Brain microvascular endothelial cell (primary cell): Measurements from ENCODE around the gene BIRC2.
A peak's percentile ranks its signal among the peaks of the same experiment; 100 is the strongest.

Experiments used
- DNase-seq: peaks from one replicate; pipeline ENCODE4 v3.0.0-alpha.2; 2020
- H3K27ac ChIP-seq: fragments of 250-450 bp; sonication (Bioruptor Pico); 2 replicates; pipeline ENCODE4 v1.5.1; 2020; ENCODE audit warnings: mild to moderate bottlenecking, moderate library complexity
- H3K27me3 ChIP-seq: fragments of 250-450 bp; sonication (Bioruptor Pico); replicated peaks from 2 replicates; pipeline ENCODE4 v1.5.1; 2020; ENCODE audit warnings: mild to moderate bottlenecking
- H3K36me3 ChIP-seq: fragments of 250-450 bp; sonication (Bioruptor Pico); replicated peaks from 2 replicates; pipeline ENCODE4 v1.5.1; 2020; ENCODE audit warnings: mild to moderate bottlenecking
- H3K4me3 ChIP-seq: 2 replicates; pipeline ENCODE4 v1.5.1; 2011; ENCODE audit warnings: low read depth, mild to moderate bottlenecking, control low read depth, low read length, moderate library complexity
- in situ Hi-C: cut with HindIII; loops from 2 replicates; pipeline ENCODE4 v1.10.0; 2017; ENCODE audit warnings: low sequenced_read_pairs, low pct_ligation_motif_present
- TF ChIP-seq, protein P1 (sequence below): IDR thresholded peaks from 2 replicates; pipeline ENCODE4 v1.5.1; 2011; ENCODE audit warnings: low read depth, mild to moderate bottlenecking, moderate library complexity, low read length, control low read depth, inconsistent platforms; ENCODE audit errors: missing control alignments

Gene BIRC2

GRCh38 chr11:102320188-102320587 is 26.8 kb upstream of the BIRC2 start:
- Histone ChIP-seq H3K4me3 (no peak overlapping the region), H3K27ac (no peak overlapping the region)
- DNase-seq, result no peak

DNA sequence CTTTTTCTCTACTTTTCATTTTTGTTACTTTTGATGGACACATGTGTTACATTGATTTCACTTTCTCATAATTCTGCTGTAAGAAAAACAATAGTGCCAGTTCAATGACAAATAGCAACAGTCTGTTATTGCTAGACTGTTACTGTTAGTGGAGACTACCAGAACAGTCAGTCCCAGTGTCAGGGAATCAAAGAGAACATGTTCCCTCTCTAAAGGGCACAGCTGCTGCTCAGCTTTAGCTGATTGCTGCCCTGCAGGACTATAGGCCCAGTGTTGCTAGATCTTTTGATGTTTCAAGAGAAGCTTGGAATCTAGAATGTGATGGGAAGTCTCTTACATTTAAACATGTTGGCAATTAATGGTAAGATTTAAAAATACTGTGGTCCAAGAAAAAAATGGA is 26.3 kb upstream of the BIRC2 start:
- in situ Hi-C loops, result no loop called here
- Histone ChIP-seq H3K4me3 (no peak overlapping the region), H3K27me3 (no peaks in the 10 kb centered on the region), H3K27ac (no peak overlapping the region), H3K36me3 (no peaks in the 10 kb centered on the region)
- DNase-seq, result no peak
- TF ChIP-seq, protein P1, sequence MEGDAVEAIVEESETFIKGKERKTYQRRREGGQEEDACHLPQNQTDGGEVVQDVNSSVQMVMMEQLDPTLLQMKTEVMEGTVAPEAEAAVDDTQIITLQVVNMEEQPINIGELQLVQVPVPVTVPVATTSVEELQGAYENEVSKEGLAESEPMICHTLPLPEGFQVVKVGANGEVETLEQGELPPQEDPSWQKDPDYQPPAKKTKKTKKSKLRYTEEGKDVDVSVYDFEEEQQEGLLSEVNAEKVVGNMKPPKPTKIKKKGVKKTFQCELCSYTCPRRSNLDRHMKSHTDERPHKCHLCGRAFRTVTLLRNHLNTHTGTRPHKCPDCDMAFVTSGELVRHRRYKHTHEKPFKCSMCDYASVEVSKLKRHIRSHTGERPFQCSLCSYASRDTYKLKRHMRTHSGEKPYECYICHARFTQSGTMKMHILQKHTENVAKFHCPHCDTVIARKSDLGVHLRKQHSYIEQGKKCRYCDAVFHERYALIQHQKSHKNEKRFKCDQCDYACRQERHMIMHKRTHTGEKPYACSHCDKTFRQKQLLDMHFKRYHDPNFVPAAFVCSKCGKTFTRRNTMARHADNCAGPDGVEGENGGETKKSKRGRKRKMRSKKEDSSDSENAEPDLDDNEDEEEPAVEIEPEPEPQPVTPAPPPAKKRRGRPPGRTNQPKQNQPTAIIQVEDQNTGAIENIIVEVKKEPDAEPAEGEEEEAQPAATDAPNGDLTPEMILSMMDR, result no peak

More at GRCh38 chr11:102320188-102320587, 26.8 kb upstream of the BIRC2 start:
- TF ChIP-seq, protein P1, result no peak
- Histone ChIP-seq H3K27me3 (no peaks in the 10 kb centered on the region), H3K36me3 (no peaks in the 10 kb centered on the region)
- in situ Hi-C loops, result no loop called here

DNA sequence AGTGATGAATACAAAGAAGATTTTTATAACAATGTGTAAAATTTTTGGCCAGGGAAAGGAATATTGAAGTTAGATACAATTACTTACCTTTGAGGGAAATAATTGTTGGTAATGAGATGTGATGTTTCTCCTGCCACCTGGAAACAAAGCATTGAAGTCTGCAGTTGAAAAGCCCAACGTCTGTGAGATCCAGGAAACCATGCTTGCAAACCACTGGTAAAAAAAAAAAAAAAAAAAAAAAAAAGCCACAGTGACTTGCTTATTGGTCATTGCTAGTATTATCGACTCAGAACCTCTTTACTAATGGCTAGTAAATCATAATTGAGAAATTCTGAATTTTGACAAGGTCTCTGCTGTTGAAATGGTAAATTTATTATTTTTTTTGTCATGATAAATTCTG is 24.5 kb upstream of the BIRC2 start:
- Histone ChIP-seq H3K4me3 (no peak overlapping the region), H3K36me3 (no peaks in the 10 kb centered on the region), H3K27ac (no peak overlapping the region), H3K27me3 (no peaks in the 10 kb centered on the region)
- TF ChIP-seq, protein P1, result no peak
- no peak for DNase-seq
- in situ Hi-C loops, result no loop called here

- no peaks in the 10 kb centered on the region for H3K36me3 ChIP-seq
- H3K27ac ChIP-seq, result peak overlapping the region; percentile 60
- in situ Hi-C loops, result no loop called here
- no peak overlapping the region for H3K4me3 ChIP-seq
- TF ChIP-seq, protein P1, result no peak
- DNase-seq, result peak; percentile 51
- no peaks in the 10 kb centered on the region for H3K27me3 ChIP-seq
These were observed 23.3 kb upstream of the BIRC2 start for GRCh38 chr11:102323542-102324251.

- no peak for DNase-seq
- Histone ChIP-seq H3K27ac (no peak overlapping the region), H3K27me3 (no peaks in the 10 kb centered on the region), H3K36me3 (no peaks in the 10 kb centered on the region), H3K4me3 (no peak overlapping the region)
- TF ChIP-seq, protein P1, result no peak
- in situ Hi-C loops, result no loop called here
These were observed 21.9 kb upstream of the BIRC2 start for GRCh38 chr11:102325088-102325487.

GRCh38 chr11:102328748-102329147 is 18.3 kb upstream of the BIRC2 start:
- Histone ChIP-seq H3K27me3 (no peaks in the 10 kb centered on the region), H3K4me3 (no peak overlapping the region), H3K27ac (no peak overlapping the region), H3K36me3 (no peaks in the 10 kb centered on the region)
- TF ChIP-seq, protein P1, result no peak
- in situ Hi-C loops, result no loop called here
- no peak for DNase-seq
